H1 (cell line): ENCODE data around the gene MT1F. TPM values are rescaled to one million over a fixed set of nuclear protein-coding genes. Genes with fewer than 3 reads are reported as not detected.
A peak's percentile ranks its signal among the peaks of the same experiment; 100 is the strongest.
"Not testable (repeated sequence)": the region's sequence is repeated elsewhere in the genome, so short reads cannot be mapped to it uniquely, and the experiment has no call there.

Source experiments
- CTCF ChIA-PET: fragments of 300-600 bp; sonication (Branson Sonifier 250); formaldehyde crosslinking; loops from one replicate; lab custom pipeline; 2021; ENCODE audit not compliant: partially characterized antibody; lab: Charles Lee
- POLR2A ChIA-PET: fragments of 300-600 bp; sonication (Branson Sonifier 250); formaldehyde crosslinking; loops from one replicate; lab custom pipeline; 2021; ENCODE audit warnings: inconsistent platforms; ENCODE audit not compliant: partially characterized antibody; lab: Charles Lee
- DNase-seq, 2 experiments: peaks; one replicate each; pipeline versions ENCODE4 v3.0.0 to v3.0.0-alpha.2; 2010 to 2022; ENCODE audit warnings: low spot score in 2 of 2, low read depth in 1 of 2, mixed read lengths in 1 of 2
- FAIRE-seq: peaks from 2 replicates; lab custom pipeline; 2011; peaks lifted over from hg19 to GRCh38; lab: Jason Lieb, UNC
- H2AFZ ChIP-seq: 2 replicates; pipeline ENCODE4 v1.8.1; 2012; ENCODE audit warnings: low read length, inconsistent platforms
- H2AK5ac ChIP-seq: 2 replicates; pipeline ENCODE4 v1.6.1; 2013; ENCODE audit warnings: low read depth, low read length
- H2BK120ac ChIP-seq: replicated peaks from 2 replicates; pipeline ENCODE3; 2013; ENCODE audit warnings: low read depth, low read length, inconsistent platforms
- H2BK12ac ChIP-seq: 2 replicates; pipeline ENCODE4 v1.6.1; 2013; ENCODE audit warnings: low read depth, low read length
- H2BK15ac ChIP-seq: 2 replicates; pipeline ENCODE4 v1.6.1; 2013; ENCODE audit warnings: low read length
- H2BK20ac ChIP-seq: 2 replicates; pipeline ENCODE4 v1.6.1; 2013; ENCODE audit warnings: low read length
- H2BK5ac ChIP-seq: 2 replicates; pipeline ENCODE4 v1.6.1; 2013; ENCODE audit warnings: low read depth, low read length
- H3K14ac ChIP-seq: 2 replicates; pipeline ENCODE4 v1.6.1; 2013; ENCODE audit warnings: inconsistent platforms; ENCODE audit not compliant: insufficient read length
- H3K18ac ChIP-seq: 2 replicates; pipeline ENCODE4 v1.6.1; 2013; ENCODE audit warnings: low read length; ENCODE audit errors: extremely low read depth
- H3K23ac ChIP-seq: 2 replicates; pipeline ENCODE4 v1.6.1; 2013; ENCODE audit warnings: inconsistent platforms; ENCODE audit not compliant: insufficient read length
- H3K23me2 ChIP-seq: 2 replicates; pipeline ENCODE4 v1.6.1; 2013; ENCODE audit warnings: low read depth, low read length
- H3K27ac ChIP-seq: 2 replicates; pipeline ENCODE4 v1.6.1; 2011; ENCODE audit warnings: low read depth, low read length, inconsistent platforms
- H3K27me3 ChIP-seq, 4 experiments: replicated peaks in 1 of 4; 1 replicate in 1 of 4; 2 replicates in 3 of 4; pipeline versions ENCODE4 v1.6.1 to v1.8.1; 2011 to 2013; ENCODE audit warnings: low read length in 3 of 4, mild to moderate bottlenecking in 3 of 4, inconsistent platforms in 2 of 4, mixed read lengths in 2 of 4, moderate library complexity in 1 of 4; ENCODE audit not compliant: control insufficient read depth in 3 of 4, insufficient read depth in 3 of 4; ENCODE audit errors: extremely low read depth in 1 of 4
- H3K36me3 ChIP-seq, 4 experiments: 2 replicates each; pipeline versions ENCODE4 v1.6.1 to v1.8.1; 2011 to 2013; ENCODE audit warnings: mild to moderate bottlenecking in 4 of 4, low read length in 3 of 4, moderate library complexity in 2 of 4, control low read depth in 1 of 4, inconsistent platforms in 1 of 4; ENCODE audit not compliant: insufficient read depth in 4 of 4, control insufficient read depth in 2 of 4
- H3K4ac ChIP-seq: replicated peaks from 2 replicates; pipeline ENCODE3; 2013; ENCODE audit warnings: low read length, low read depth, mixed read lengths, inconsistent platforms; ENCODE audit not compliant: insufficient read length
- H3K4me1 ChIP-seq, 4 experiments: replicated peaks in 1 of 4; 1 replicate in 1 of 4; 2 replicates in 3 of 4; pipeline versions ENCODE4 v1.6.1 to v1.8.1; 2011 to 2013; ENCODE audit warnings: low read length in 3 of 4, inconsistent platforms in 2 of 4, mixed read lengths in 1 of 4; ENCODE audit not compliant: insufficient read depth in 4 of 4, control insufficient read depth in 3 of 4
- H3K4me2 ChIP-seq, 2 experiments: 2 replicates each; pipeline versions ENCODE4 v1.6.1 to v1.8.1; 2011 to 2013; ENCODE audit warnings: low read depth in 2 of 2, low read length in 2 of 2, control low read depth in 1 of 2, inconsistent platforms in 1 of 2, mild to moderate bottlenecking in 1 of 2; ENCODE audit not compliant: insufficient read depth in 1 of 2
- H3K4me3 ChIP-seq, 4 experiments: fragments of 200-600, 300-600 bp in 1 of 4; sonication (generic), shearing (Covaris generic), sonication (Bioruptor Twin) in 1 of 4; 2 replicates each; pipeline versions ENCODE4 v1.5.1 to v1.8.1; 2011 to 2016; ENCODE audit warnings: low read length in 4 of 4, low read depth in 3 of 4, control low read depth in 2 of 4, inconsistent platforms in 2 of 4, mild to moderate bottlenecking in 2 of 4, mixed read lengths in 1 of 4, moderate library complexity in 1 of 4; ENCODE audit not compliant: insufficient read depth in 2 of 4; ENCODE audit errors: extremely low read depth in 1 of 4
- H3K56ac ChIP-seq: replicated peaks from 2 replicates; pipeline ENCODE3; 2013; ENCODE audit warnings: low read depth, mild to moderate bottlenecking, mixed read lengths, low read length, inconsistent platforms; ENCODE audit not compliant: insufficient read length
- H3K79me1 ChIP-seq: 2 replicates; pipeline ENCODE4 v1.6.1; 2013; ENCODE audit warnings: low read depth, low read length, control low read depth
- H3K79me2 ChIP-seq, 2 experiments: 2 replicates each; pipeline versions ENCODE4 v1.6.1 to v1.8.1; 2012 to 2013; ENCODE audit warnings: low read length in 2 of 2, mild to moderate bottlenecking in 2 of 2, inconsistent platforms in 1 of 2; ENCODE audit not compliant: insufficient read depth in 2 of 2, control insufficient read depth in 1 of 2
- H3K9ac ChIP-seq, 4 experiments: replicated peaks in 1 of 4; 1 replicate in 1 of 4; 2 replicates in 3 of 4; pipeline versions ENCODE4 v1.6.1 to v1.8.1; 2011 to 2013; ENCODE audit warnings: low read depth in 3 of 4, low read length in 3 of 4, control low read depth in 2 of 4, mild to moderate bottlenecking in 2 of 4, moderate library complexity in 2 of 4, inconsistent platforms in 1 of 4; ENCODE audit errors: extremely low read depth in 1 of 4
- H3K9me3 ChIP-seq, 2 experiments: 2 replicates each; pipeline versions ENCODE4 v1.6.1 to v1.8.1; 2012 to 2013; ENCODE audit warnings: mild to moderate bottlenecking in 2 of 2, moderate library complexity in 2 of 2, control low read depth in 1 of 2, inconsistent platforms in 1 of 2, low read depth in 1 of 2, low read length in 1 of 2, mixed read lengths in 1 of 2; ENCODE audit not compliant: insufficient read depth in 2 of 2
- H4K20me1 ChIP-seq, 2 experiments: replicated peaks in 1 of 2; 2 replicates each; pipeline versions ENCODE3 to v1.8.1; 2011 to 2013; ENCODE audit warnings: inconsistent platforms in 2 of 2, low read length in 2 of 2, mild to moderate bottlenecking in 1 of 2; ENCODE audit not compliant: insufficient read depth in 2 of 2, control insufficient read depth in 1 of 2
- H4K5ac ChIP-seq: 2 replicates; pipeline ENCODE4 v1.6.1; 2013; ENCODE audit warnings: low read length, low read depth, mixed read lengths, inconsistent platforms; ENCODE audit not compliant: insufficient read length
- H4K8ac ChIP-seq: 2 replicates; pipeline ENCODE4 v1.8.0; 2013; ENCODE audit warnings: mild to moderate bottlenecking, moderate library complexity, low read length, inconsistent platforms; ENCODE audit not compliant: insufficient read depth; ENCODE audit errors: extremely low read depth
- H4K91ac ChIP-seq: replicated peaks from 2 replicates; pipeline ENCODE3; 2013; ENCODE audit warnings: low read length, mixed read lengths, inconsistent platforms; ENCODE audit not compliant: insufficient read length
- WGBS, 2 experiments: shearing (Covaris generic) in 1 of 2; methylation state at CpG; one replicate each; pipeline versions ENCODE4 v1.1.6 to v1.1.7; 2013 to 2015; ENCODE audit warnings: low lambda C conversion rate in 2 of 2, mixed read lengths in 2 of 2, inconsistent platforms in 1 of 2, low coverage in 1 of 2, missing lambda C conversion rate in 1 of 2; ENCODE audit not compliant: insufficient replicate concordance in 2 of 2, insufficient coverage in 1 of 2, insufficient read length in 1 of 2; ENCODE audit errors: extremely low coverage in 1 of 2, missing lambda C conversion rate in 1 of 2; 5-methylcytosine and 5-hydroxymethylcytosine counted together
- polyA plus RNA-seq, 7 experiments: library from polyadenylated mRNA; depleted of rRNA in 3 of 7; stranded (reverse) in 5 of 7; unstranded in 2 of 7; fragments of >200 nt in 5 of 7; fragments of 200-250 nt in 2 of 7; gene quantifications; 1 replicate in 5 of 7; 2 replicates in 1 of 7; 4 replicates in 1 of 7; pipeline versions ENCODE4 v1.2.1 to v1.2.3, GENCODE V29; 2011 to 2013; ENCODE audit warnings: missing spikeins in 2 of 7, mixed read lengths in 2 of 7
- total RNA-seq: library from RNA; stranded (reverse); fragmentation: NEBNext Ultra II Directional; extraction: Animal tissue kit (Norgen Biotek cat#: 25700); gene quantifications from 2 replicates; pipeline ENCODE4 v1.2.1, GENCODE V29; 2021

The MT1F gene
- total and polyA plus RNA-seq, 2 of the 8 experiments (the other 6 are each of a cell fraction or from before 2014, with no cell fraction given): 5.9 to 20.8 TPM

DNA sequence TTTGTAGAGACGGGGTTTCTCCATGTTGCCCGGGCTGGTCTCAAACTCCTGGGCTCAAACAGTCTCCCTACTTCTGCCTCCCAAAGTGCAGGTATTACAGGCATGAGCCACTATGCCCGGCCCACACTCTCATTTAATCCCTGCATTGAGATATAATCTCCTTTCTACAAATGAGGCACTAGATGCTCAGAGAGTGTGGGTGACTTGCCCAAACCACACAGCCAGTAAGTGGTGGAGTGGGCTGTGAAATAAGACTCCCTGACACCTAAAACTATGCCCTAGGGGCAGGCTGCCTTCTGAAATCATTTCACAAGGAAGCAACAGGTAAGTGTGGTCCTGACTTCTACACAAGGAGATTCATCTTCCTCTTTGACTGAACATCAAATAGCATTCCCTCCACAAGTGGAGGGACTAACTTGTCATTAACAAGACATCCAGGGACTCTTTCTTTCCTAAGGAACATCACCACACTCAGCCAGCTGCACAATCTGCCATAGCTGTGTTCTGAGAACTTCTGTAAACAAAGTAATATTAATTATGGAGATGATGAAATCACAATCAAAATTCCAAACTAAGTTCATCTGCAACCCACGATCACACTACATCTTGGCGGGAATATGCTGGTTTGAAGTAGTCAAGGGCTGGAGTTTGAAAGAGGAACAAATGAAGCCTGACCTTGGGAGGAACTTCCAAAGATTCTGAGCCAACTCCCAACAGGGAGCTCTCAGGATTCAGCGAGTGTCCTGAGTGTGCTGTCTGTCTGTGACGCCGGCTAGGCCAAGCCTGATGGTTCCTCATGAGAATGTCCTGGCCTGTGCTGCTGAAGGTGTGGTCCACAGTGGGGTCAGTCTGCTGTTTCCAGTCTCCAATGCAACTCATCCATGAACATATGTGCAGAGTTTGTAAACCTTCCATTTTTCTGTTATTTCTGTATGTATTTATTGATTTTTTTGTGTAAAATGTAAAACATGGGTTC is 7.8 kb downstream of the MT1F start:
- peak; percentile 32 for FAIRE-seq
- H3K27me3 ChIP-seq: peaks cover 89 to 100% (median 98%) of the 10 kb centered on the region in 4 experiments
- not testable (repeated sequence) for H2BK5ac ChIP-seq, H3K36me3 ChIP-seq, H3K27ac ChIP-seq, H3K4ac ChIP-seq, H2AFZ ChIP-seq, H3K14ac ChIP-seq, H2BK12ac ChIP-seq, H3K56ac ChIP-seq, H3K4me3 ChIP-seq, H3K9ac ChIP-seq, H3K18ac ChIP-seq, H2BK120ac ChIP-seq, H3K23ac ChIP-seq, DNase-seq, H2BK20ac ChIP-seq, H3K79me2 ChIP-seq, H2AK5ac ChIP-seq, H3K79me1 ChIP-seq, H4K91ac ChIP-seq, H3K4me2 ChIP-seq, H3K9me3 ChIP-seq, H4K8ac ChIP-seq, H4K20me1 ChIP-seq, H2BK15ac ChIP-seq, H4K5ac ChIP-seq
- WGBS, 2 experiments: 67% methylated on average over 8 of the region's 8 CpGs; no CpG with 5 or more reads in 1 of the 2 experiments
- ChIA-PET POLR2A (interaction anchor here (1.7 to 13.9 kb wide), 4 partner anchors 11 to 40 kb away, joined by 7 to 205 read pairs (median 46); partner anchors contain the start of genes MT1B, MT1E, MT1F and MT1X), CTCF (interaction anchor here (0.7 kb wide), 1 partner anchor 16 kb away, joined by 3 read pairs; no protein-coding TSS in a partner anchor)
- H3K23me2 ChIP-seq: peaks cover 17% of the 10 kb centered on the region; the same call in 1 of the 2 replicates
- peaks cover 3 to 17% (median 14%) of the 10 kb centered on the region in 4 experiments for H3K4me1 ChIP-seq
